ENCODE results near the gene UBE2R2. TPM values are rescaled to one million over a fixed set of nuclear protein-coding genes. Genes with fewer than 3 reads are reported as not detected.

The UBE2R2 gene
- total RNA-seq, 2 experiments from 2014 or later = 13.7 to 57.3 TPM

DNA sequence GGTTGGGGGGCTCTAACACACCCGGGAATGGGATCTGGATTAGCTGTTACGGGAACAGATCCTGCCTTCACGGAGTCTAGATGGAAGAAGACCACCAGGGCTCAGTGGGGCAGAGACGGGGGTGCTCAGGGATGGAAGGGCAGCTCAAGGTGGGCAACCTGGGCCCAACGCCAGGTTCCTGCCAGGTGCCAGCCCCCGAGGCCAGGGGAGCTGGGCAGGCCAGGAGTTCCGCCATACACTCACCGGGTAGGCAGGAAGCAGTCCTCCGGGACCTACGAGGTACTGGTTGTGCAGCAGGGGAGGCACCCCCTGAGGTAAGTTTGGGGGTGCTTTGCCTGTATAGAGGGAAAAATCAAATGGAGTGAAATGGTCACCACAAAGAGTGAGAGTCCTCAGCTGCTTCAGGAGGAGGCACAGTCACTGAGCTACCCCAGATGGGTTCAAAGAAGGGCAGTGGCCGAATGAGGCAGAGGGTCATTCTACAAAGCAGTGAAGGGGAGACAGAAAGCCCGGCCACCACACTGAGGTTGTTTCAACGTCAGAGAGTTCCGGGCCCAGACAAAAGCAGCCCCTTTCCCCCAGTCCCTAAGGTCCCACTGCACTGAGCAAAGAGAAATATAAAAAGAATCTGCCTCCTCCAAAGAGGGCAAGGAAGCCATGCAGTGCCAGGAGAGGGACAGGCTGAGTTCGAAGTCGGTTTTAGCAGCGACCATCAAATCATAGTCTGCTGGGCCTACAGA, 110.0 kb downstream of the UBE2R2 start:
- intact Hi-C loops (cut with micrococcal nuclease; ENCODE audit: unreplicated experiment) = loop anchor here (5.0 to 10.0 kb wide), 4 partner anchors 148 to 308 kb away; no protein-coding TSS in a partner anchor
- POLR2A ChIA-PET = no interaction called here

DNA sequence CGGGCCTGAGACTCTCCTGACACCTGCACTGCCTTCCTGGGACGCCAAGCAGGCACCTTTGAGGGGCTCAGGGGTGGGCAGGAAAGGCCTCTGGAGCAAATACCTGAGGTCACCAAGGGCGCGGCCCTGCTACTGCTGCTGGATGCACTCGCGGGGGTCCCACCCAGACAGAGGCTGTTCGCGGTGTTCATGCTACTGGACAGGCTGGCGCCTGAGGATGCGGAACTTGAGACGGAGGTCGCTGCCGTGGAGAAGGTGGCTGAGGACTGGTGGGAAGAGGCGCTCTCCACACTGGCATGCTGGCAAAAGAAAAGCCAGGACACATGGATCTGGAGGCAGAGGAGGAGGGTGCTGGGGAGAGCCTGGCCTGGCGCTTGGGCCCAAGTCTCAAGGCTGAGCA, 110.7 kb downstream of the UBE2R2 start:
- Histone ChIP-seq H4K20me1 (ENCODE audit: insufficient read depth, low read length) (no peaks in the 10 kb centered on the region), H3K36me3 (ENCODE audit: insufficient read depth, low read length) (peaks cover 96% of the 10 kb centered on the region), H3K27ac (ENCODE audit: low read depth, low read length, poor library complexity, severe bottlenecking) (no peak overlapping the region), H3K4me2 (ENCODE audit: low read length) (no peak overlapping the region), H3K9me2 (ENCODE audit: insufficient read depth, low read length) (no peaks in the 10 kb centered on the region), H3K9me3 (ENCODE audit: low read length) (no peaks in the 10 kb centered on the region), H3K4me3 (ENCODE audit: low read depth, low read length, poor library complexity, severe bottlenecking) (no peak overlapping the region), H2AFZ (ENCODE audit: low read length) (no peak overlapping the region), H3K79me2 (ENCODE audit: insufficient read depth, low read depth, low read length) (no peaks in the 10 kb centered on the region), H3K4me1 (ENCODE audit: insufficient read depth, low read length, poor library complexity, severe bottlenecking) (peaks cover 11% of the 10 kb centered on the region)
- no peak for DNase-seq (ENCODE audit: low spot score)
- intact Hi-C loops (cut with micrococcal nuclease; ENCODE audit: unreplicated experiment) = loop anchor here (5.0 to 10.0 kb wide), 4 partner anchors 147 to 307 kb away; no protein-coding TSS in a partner anchor
- CTCF ChIA-PET (ENCODE audit: unreplicated experiment) = no interaction called here
- POLR2A ChIA-PET = no interaction called here
- BruUV-seq (replicated peaks) = no TSS peak
- TF ChIP-seq, protein P1, sequence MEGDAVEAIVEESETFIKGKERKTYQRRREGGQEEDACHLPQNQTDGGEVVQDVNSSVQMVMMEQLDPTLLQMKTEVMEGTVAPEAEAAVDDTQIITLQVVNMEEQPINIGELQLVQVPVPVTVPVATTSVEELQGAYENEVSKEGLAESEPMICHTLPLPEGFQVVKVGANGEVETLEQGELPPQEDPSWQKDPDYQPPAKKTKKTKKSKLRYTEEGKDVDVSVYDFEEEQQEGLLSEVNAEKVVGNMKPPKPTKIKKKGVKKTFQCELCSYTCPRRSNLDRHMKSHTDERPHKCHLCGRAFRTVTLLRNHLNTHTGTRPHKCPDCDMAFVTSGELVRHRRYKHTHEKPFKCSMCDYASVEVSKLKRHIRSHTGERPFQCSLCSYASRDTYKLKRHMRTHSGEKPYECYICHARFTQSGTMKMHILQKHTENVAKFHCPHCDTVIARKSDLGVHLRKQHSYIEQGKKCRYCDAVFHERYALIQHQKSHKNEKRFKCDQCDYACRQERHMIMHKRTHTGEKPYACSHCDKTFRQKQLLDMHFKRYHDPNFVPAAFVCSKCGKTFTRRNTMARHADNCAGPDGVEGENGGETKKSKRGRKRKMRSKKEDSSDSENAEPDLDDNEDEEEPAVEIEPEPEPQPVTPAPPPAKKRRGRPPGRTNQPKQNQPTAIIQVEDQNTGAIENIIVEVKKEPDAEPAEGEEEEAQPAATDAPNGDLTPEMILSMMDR (conservative IDR thresholded peaks at IDR 0.05; ENCODE audit: low read length) = no peak
- TF ChIP-seq EZH2phosphoT487 (IDR thresholded peaks at IDR 0.05; ENCODE audit: borderline replicate concordance, low read depth, low read length) = no peak

More for the DNA sequence above, 110.0 kb downstream of the UBE2R2 start:
- CTCF ChIA-PET (ENCODE audit: unreplicated experiment) = interaction anchor here (1.2 kb wide), 1 partner anchor 21 kb away, joined by 4 read pairs; no protein-coding TSS in a partner anchor
- H3K4me2 ChIP-seq (ENCODE audit: low read length) = no peak overlapping the region
- H3K79me2 ChIP-seq (ENCODE audit: insufficient read depth, low read depth, low read length) = no peaks in the 10 kb centered on the region
- peaks cover 11% of the 10 kb centered on the region for H3K4me1 ChIP-seq (ENCODE audit: insufficient read depth, low read length, poor library complexity, severe bottlenecking)
- H3K9me3 ChIP-seq (ENCODE audit: low read length) = no peaks in the 10 kb centered on the region
- no peak overlapping the region for H3K27ac ChIP-seq (ENCODE audit: low read depth, low read length, poor library complexity, severe bottlenecking)
- no peak for TF ChIP-seq EZH2phosphoT487 (IDR thresholded peaks at IDR 0.05; ENCODE audit: borderline replicate concordance, low read depth, low read length)
- TF ChIP-seq, protein P1 (conservative IDR thresholded peaks at IDR 0.05; ENCODE audit: low read length) = no peak
- no peak overlapping the region for H3K4me3 ChIP-seq (ENCODE audit: low read depth, low read length, poor library complexity, severe bottlenecking)
- no peaks in the 10 kb centered on the region for H3K9me2 ChIP-seq (ENCODE audit: insufficient read depth, low read length)
- no peak overlapping the region for H2AFZ ChIP-seq (ENCODE audit: low read length)
- no peaks in the 10 kb centered on the region for H4K20me1 ChIP-seq (ENCODE audit: insufficient read depth, low read length)
- no peak for DNase-seq (ENCODE audit: low spot score)
- peaks cover 96% of the 10 kb centered on the region for H3K36me3 ChIP-seq (ENCODE audit: insufficient read depth, low read length)
- BruUV-seq (replicated peaks) = no TSS peak

DNA sequence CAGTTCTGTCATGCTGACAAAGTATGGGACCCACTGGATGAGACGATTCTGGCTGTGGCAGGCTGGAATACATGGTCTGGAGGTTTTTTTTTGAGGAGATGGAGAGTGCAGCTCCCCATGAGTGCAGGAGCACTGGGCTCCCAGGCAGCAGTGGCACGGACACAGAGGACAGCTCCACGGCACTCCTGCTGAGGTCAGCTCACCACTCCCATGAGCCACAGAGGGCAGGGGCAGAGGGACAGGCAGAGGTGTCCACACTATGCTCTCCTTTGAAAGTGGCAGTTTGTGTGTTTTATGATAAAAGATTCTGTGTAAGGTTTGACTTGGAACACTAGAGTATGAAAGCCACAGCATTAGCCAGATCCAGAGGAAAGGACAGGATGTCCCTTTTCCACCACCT, 114.4 kb downstream of the UBE2R2 start:
- POLR2A ChIA-PET = interaction anchor here (0.6 kb wide), 1 partner anchor 38 kb away, joined by 3 read pairs; no protein-coding TSS in a partner anchor
- intact Hi-C loops (cut with micrococcal nuclease; ENCODE audit: unreplicated experiment) = no loop called here

More for the DNA sequence above, 114.4 kb downstream of the UBE2R2 start:
- BruUV-seq (replicated peaks) = no TSS peak
- no peak overlapping the region for H3K4me3 ChIP-seq (ENCODE audit: low read depth, low read length, poor library complexity, severe bottlenecking)
- no peak overlapping the region for H3K4me2 ChIP-seq (ENCODE audit: low read length)
- H3K27ac ChIP-seq (ENCODE audit: low read depth, low read length, poor library complexity, severe bottlenecking) = no peak overlapping the region
- CTCF ChIA-PET (ENCODE audit: unreplicated experiment) = no interaction called here
- H3K79me2 ChIP-seq (ENCODE audit: insufficient read depth, low read depth, low read length) = no peaks in the 10 kb centered on the region
- no peak for DNase-seq (ENCODE audit: low spot score)
- no peaks in the 10 kb centered on the region for H3K9me2 ChIP-seq (ENCODE audit: insufficient read depth, low read length)
- H4K20me1 ChIP-seq (ENCODE audit: insufficient read depth, low read length) = no peaks in the 10 kb centered on the region
- TF ChIP-seq, protein P1 (conservative IDR thresholded peaks at IDR 0.05; ENCODE audit: low read length) = no peak
- TF ChIP-seq EZH2phosphoT487 (IDR thresholded peaks at IDR 0.05; ENCODE audit: borderline replicate concordance, low read depth, low read length) = no peak
- no peak overlapping the region for H2AFZ ChIP-seq (ENCODE audit: low read length)
- peaks cover 96% of the 10 kb centered on the region for H3K36me3 ChIP-seq (ENCODE audit: insufficient read depth, low read length)
- no peaks in the 10 kb centered on the region for H3K9me3 ChIP-seq (ENCODE audit: low read length)
- no peaks in the 10 kb centered on the region for H3K4me1 ChIP-seq (ENCODE audit: insufficient read depth, low read length, poor library complexity, severe bottlenecking)

Measured in OCI-LY7 (cell line).